ENCODE data around the gene TRIOBP. TPM values are rescaled to one million over a fixed set of nuclear protein-coding genes. Genes with fewer than 3 reads are reported as not detected.
A peak's percentile ranks its signal among the peaks of the same experiment; 100 is the strongest.

TRIOBP gene
- total RNA-seq, 1 donor from 2014 or later: 103 TPM

DNA sequence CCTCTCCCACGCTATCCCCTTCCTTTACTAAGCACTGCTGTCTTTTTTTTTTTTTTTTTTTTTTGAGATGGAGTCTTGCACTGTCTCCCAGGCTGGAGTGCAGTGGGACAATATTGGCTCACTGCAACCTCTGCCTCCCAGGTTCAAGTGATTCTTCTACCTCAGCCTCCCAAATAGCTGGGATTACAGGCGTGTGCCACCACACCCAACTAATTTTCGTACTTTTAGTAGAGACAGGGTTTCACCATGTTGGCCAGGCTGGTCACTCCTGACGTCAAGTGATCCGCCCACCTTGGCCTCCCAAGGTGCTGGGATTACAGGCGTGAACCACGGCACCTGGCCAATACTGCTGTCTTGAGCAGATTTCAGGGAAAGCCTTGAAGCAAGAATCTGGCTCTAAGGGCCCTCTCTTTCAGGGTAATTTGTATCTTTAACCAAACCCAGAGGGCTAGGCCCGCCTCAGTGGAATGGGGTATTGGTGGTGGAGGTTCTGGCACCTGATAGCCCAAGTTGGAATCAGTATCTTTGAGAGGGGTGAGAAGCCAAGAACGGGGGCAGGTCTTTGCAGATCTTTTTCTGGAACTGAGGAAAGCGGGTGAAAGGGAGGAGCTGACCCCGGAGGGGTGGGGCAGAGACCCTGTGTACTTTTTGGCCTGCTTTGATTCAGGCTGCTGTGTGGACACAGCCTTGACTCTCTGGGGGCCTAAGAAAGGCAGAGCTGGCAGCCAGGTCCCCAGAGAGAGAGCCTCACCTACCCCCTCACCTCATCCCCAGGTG lies 37.0 kb downstream of the TRIOBP start:
- no peaks in the 10 kb centered on the region for H3K27me3 Mint-ChIP-seq (ENCODE audit: unreplicated experiment)
- no peak for TF ChIP-seq CTCF (IDR thresholded peaks at IDR 0.05)
- no peak overlapping the region for H3K4me3 Mint-ChIP-seq (ENCODE audit: unreplicated experiment)
- no peaks in the 10 kb centered on the region for H3K36me3 Mint-ChIP-seq (ENCODE audit: unreplicated experiment)
- no peak for DNase-seq (ENCODE audit: extremely low spot score, unreplicated experiment)
- no peaks in the 10 kb centered on the region for H3K4me1 Mint-ChIP-seq (ENCODE audit: unreplicated experiment)
- H3K27ac Mint-ChIP-seq (ENCODE audit: unreplicated experiment): no peak overlapping the region
- no peaks in the 10 kb centered on the region for H3K9me3 Mint-ChIP-seq (ENCODE audit: unreplicated experiment)

DNA sequence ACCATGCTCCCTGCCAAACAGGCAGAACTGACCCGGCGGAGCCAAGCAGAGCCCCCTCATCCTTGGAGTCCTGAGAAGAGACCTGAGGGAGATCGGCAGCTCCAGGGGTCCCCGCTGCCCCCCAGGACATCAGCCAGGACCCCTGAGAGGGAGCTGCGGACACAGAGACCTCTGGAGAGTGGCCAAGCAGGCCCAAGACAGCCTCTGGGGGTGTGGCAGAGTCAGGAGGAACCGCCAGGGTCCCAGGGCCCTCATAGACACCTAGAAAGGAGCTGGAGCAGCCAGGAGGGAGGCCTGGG lies 37.5 kb downstream of the TRIOBP start:
- Mint-ChIP-seq H3K9me3 (ENCODE audit: unreplicated experiment) (no peaks in the 10 kb centered on the region), H3K4me3 (ENCODE audit: unreplicated experiment) (no peak overlapping the region), H3K36me3 (ENCODE audit: unreplicated experiment) (no peaks in the 10 kb centered on the region), H3K27ac (ENCODE audit: unreplicated experiment) (no peak overlapping the region), H3K4me1 (ENCODE audit: unreplicated experiment) (peaks cover 4% of the 10 kb centered on the region), H3K27me3 (ENCODE audit: unreplicated experiment) (no peaks in the 10 kb centered on the region)
- no peak for TF ChIP-seq CTCF (IDR thresholded peaks at IDR 0.05)
- DNase-seq (ENCODE audit: extremely low spot score, unreplicated experiment): no peak

DNA sequence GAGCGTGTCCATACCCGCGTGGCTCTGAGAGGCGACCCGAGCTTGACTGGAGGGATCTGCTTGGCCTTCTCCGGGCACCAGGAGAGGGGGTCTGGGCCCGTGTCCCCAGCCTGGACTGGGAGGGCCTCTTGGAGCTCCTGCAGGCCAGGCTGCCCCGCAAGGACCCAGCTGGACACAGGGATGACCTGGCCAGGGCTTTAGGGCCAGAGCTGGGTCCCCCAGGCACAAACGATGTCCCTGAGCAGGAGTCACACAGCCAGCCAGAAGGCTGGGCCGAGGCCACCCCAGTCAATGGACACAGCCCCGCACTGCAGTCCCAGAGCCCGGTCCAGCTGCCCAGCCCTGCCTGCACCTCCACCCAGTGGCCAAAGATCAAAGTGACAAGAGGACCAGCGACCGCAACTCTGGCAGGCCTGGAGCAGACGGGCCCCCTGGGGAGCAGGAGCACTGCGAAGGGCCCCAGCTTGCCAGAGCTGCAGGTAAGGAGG lies 38.2 kb downstream of the TRIOBP start:
- Mint-ChIP-seq H3K9me3 (ENCODE audit: unreplicated experiment) (no peaks in the 10 kb centered on the region), H3K27ac (ENCODE audit: unreplicated experiment) (no peak overlapping the region), H3K4me1 (ENCODE audit: unreplicated experiment) (peaks cover 4% of the 10 kb centered on the region), H3K4me3 (ENCODE audit: unreplicated experiment) (no peak overlapping the region), H3K27me3 (ENCODE audit: unreplicated experiment) (no peaks in the 10 kb centered on the region), H3K36me3 (ENCODE audit: unreplicated experiment) (no peaks in the 10 kb centered on the region)
- peak; percentile 41 for TF ChIP-seq CTCF (IDR thresholded peaks at IDR 0.05)
- DNase-seq (ENCODE audit: extremely low spot score, unreplicated experiment): no peak

DNA sequence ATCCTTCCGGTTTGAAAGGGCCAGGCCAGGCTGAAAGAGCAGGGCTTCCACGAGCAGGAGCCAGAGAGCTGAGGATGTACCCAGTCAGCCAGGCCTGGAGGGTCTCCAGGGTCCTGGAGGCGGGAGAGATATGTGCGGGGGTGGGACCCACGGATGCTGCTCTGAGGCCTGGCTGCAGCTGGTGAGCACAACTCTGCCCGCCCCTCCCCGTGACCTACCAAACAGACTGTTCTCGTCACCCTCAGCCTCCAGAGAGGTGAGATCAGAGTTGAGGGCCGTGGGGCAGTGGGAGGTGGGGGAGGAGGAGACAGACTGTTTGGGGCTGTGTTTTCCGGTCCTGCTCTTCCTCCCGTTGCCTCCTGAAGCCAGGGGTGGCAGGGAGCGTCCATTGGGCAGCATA lies 42.2 kb downstream of the TRIOBP start:
- Mint-ChIP-seq H3K36me3 (ENCODE audit: unreplicated experiment) (no peaks in the 10 kb centered on the region), H3K27me3 (ENCODE audit: unreplicated experiment) (no peaks in the 10 kb centered on the region), H3K27ac (ENCODE audit: unreplicated experiment) (no peak overlapping the region), H3K4me1 (ENCODE audit: unreplicated experiment) (peaks cover 28% of the 10 kb centered on the region), H3K4me3 (ENCODE audit: unreplicated experiment) (no peak overlapping the region), H3K9me3 (ENCODE audit: unreplicated experiment) (no peaks in the 10 kb centered on the region)
- no peak for DNase-seq (ENCODE audit: extremely low spot score, unreplicated experiment)
- no peak for TF ChIP-seq CTCF (IDR thresholded peaks at IDR 0.05)

GRCh38 chr22:37739611-37740049 lies 42.8 kb downstream of the TRIOBP start:
- H3K27ac Mint-ChIP-seq (ENCODE audit: unreplicated experiment): no peak overlapping the region
- H3K36me3 Mint-ChIP-seq (ENCODE audit: unreplicated experiment): no peaks in the 10 kb centered on the region
- TF ChIP-seq CTCF (IDR thresholded peaks at IDR 0.05): no peak
- H3K9me3 Mint-ChIP-seq (ENCODE audit: unreplicated experiment): no peaks in the 10 kb centered on the region
- H3K4me1 Mint-ChIP-seq (ENCODE audit: unreplicated experiment): peaks cover 33% of the 10 kb centered on the region
- H3K27me3 Mint-ChIP-seq (ENCODE audit: unreplicated experiment): no peaks in the 10 kb centered on the region
- DNase-seq (ENCODE audit: extremely low spot score, unreplicated experiment): no peak
- H3K4me3 Mint-ChIP-seq (ENCODE audit: unreplicated experiment): no peak overlapping the region
